ENCODE measurements around the gene CRTC2.

DNA sequence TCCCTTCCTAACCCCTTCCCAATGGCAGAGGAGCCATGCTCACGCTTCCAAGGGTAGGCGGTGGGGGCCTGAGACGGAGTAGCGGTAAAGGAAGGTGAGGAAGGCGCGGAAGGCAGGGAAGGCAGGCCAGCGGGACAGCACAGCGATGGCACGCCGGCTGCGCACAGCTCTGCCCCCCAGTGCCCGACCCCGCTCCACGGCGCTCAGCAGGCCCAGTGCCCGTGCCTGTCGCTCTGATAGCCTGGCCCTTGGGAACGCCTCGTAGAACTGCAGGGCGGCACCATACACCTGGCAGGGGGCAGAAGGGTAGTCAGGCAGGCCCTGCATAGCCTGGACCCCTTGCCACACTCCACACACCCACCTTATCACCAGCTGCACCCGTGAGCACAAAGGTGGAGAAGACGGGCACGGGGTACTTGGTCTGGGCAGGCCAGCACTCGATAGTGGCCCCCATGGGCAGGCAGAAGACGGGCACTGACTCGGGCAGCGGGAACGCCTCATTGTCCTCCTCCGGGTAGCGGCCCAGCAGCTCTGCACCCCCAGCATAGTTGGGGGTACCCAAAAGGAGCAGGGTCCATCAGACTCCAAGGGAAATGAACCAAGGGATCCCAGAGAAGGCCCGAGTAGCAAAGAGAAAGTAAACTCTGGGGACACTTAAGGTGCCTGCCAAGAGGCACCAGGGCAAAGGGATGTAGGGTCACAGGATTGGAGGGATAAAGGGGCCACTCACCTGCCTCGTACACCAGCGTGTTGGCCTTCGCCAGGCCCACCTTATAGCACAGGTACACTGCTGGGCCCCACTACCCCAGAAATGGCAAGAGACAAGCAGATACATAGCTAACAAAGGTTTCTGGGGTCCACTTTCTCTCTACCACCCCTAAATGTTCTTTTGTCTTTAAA lies 16.3 kb downstream of the CRTC2 start:
- TF ChIP-seq EZH2 (IDR thresholded peaks at IDR 0.05; ENCODE audit: borderline replicate concordance, low read depth, low read length, poor library complexity, severe bottlenecking) = no peak
- TF ChIP-seq, protein P1, sequence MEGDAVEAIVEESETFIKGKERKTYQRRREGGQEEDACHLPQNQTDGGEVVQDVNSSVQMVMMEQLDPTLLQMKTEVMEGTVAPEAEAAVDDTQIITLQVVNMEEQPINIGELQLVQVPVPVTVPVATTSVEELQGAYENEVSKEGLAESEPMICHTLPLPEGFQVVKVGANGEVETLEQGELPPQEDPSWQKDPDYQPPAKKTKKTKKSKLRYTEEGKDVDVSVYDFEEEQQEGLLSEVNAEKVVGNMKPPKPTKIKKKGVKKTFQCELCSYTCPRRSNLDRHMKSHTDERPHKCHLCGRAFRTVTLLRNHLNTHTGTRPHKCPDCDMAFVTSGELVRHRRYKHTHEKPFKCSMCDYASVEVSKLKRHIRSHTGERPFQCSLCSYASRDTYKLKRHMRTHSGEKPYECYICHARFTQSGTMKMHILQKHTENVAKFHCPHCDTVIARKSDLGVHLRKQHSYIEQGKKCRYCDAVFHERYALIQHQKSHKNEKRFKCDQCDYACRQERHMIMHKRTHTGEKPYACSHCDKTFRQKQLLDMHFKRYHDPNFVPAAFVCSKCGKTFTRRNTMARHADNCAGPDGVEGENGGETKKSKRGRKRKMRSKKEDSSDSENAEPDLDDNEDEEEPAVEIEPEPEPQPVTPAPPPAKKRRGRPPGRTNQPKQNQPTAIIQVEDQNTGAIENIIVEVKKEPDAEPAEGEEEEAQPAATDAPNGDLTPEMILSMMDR (conservative IDR thresholded peaks at IDR 0.05; ENCODE audit: low read depth, low read length) = no peak
